OCI-LY1 (cell line): ENCODE data around the gene GSPT1.

Experiments
- H2AFZ ChIP-seq: fragments of 200-600 bp; sonication (generic), shearing (Covaris generic); 2 replicates; pipeline ENCODE4 v1.6.0; 2014; ENCODE audit warnings: antibody characterized with exemption, mild to moderate bottlenecking, low read length
- H3F3A ChIP-seq: fragments of 200-600 bp; sonication (generic), shearing (Covaris generic); 2 replicates; pipeline ENCODE4 v1.6.0; 2014; ENCODE audit warnings: mild to moderate bottlenecking, antibody characterized with exemption, low read length, moderate library complexity; ENCODE audit not compliant: insufficient read depth
- H3K27ac ChIP-seq: fragments of 200-600 bp; sonication (generic); 2 replicates; pipeline ENCODE4 v1.5.1; 2014; ENCODE audit warnings: low read length, mixed run types, mild to moderate bottlenecking, low read depth; ENCODE audit not compliant: poor library complexity, severe bottlenecking
- H3K27me3 ChIP-seq: fragments of 200-600 bp; sonication (generic); 2 replicates; pipeline ENCODE4 v1.6.0; 2014; ENCODE audit warnings: antibody characterized with exemption, mild to moderate bottlenecking, low read length, moderate library complexity; ENCODE audit not compliant: insufficient read depth
- H3K36me3 ChIP-seq: fragments of 200-600 bp; sonication (generic); 2 replicates; pipeline ENCODE4 v1.6.1; 2014; ENCODE audit warnings: mild to moderate bottlenecking, antibody characterized with exemption, low read length, moderate library complexity, mixed read lengths; ENCODE audit not compliant: insufficient read depth
- H3K4me1 ChIP-seq: fragments of 200-600 bp; sonication (generic); 2 replicates; pipeline ENCODE4 v1.5.1; 2014; ENCODE audit warnings: mild to moderate bottlenecking, low read length, moderate library complexity; ENCODE audit not compliant: insufficient read depth, severe bottlenecking
- H3K4me2 ChIP-seq: fragments of 200-600 bp; sonication (generic), shearing (Covaris generic); 2 replicates; pipeline ENCODE4 v1.6.1; 2014; ENCODE audit warnings: low read length
- H3K4me3 ChIP-seq: fragments of 200-600 bp; sonication (generic); 2 replicates; pipeline ENCODE4 v1.5.1; 2014; ENCODE audit warnings: low read length, low read depth, mild to moderate bottlenecking, mixed read lengths; ENCODE audit not compliant: poor library complexity, severe bottlenecking
- H3K79me2 ChIP-seq: fragments of 200-600 bp; shearing (Covaris generic); 2 replicates; pipeline ENCODE4 v1.6.1; 2016; ENCODE audit warnings: mixed run types, low read length, mixed read lengths; ENCODE audit not compliant: insufficient read depth
- H3K9ac ChIP-seq: fragments of 200-600 bp; sonication (generic), shearing (Covaris generic); 2 replicates; pipeline ENCODE4 v1.6.1; 2014; ENCODE audit warnings: mild to moderate bottlenecking, low read length, mixed read lengths
- H3K9me2 ChIP-seq: fragments of 200-600 bp; sonication (generic), shearing (Covaris generic); 2 replicates; pipeline ENCODE4 v1.6.1; 2014; ENCODE audit warnings: low read depth, mild to moderate bottlenecking, low read length, mixed read lengths
- H3K9me3 ChIP-seq: fragments of 200-600 bp; shearing (Covaris generic); 2 replicates; pipeline ENCODE4 v1.6.1; 2014; ENCODE audit warnings: low read length, mixed read lengths
- H4K20me1 ChIP-seq: fragments of 200-600 bp; sonication (generic), shearing (Covaris generic); 2 replicates; pipeline ENCODE4 v1.6.0; 2016; ENCODE audit warnings: mild to moderate bottlenecking, low read length; ENCODE audit not compliant: insufficient read depth
- CTCF ChIP-seq: fragments of 200-600 bp; sonication (generic), shearing (Covaris generic); IDR thresholded peaks from 2 replicates; pipeline ENCODE4 v1.5.1; 2017; ENCODE audit warnings: mild to moderate bottlenecking, antibody characterized with exemption, low read length, moderate library complexity, mixed read lengths
- EZH2 ChIP-seq: fragments of 200-600 bp; sonication (generic), shearing (Covaris generic); IDR thresholded peaks from 2 replicates; pipeline ENCODE4 v1.8.0; 2017; ENCODE audit warnings: borderline replicate concordance, mixed run types, mild to moderate bottlenecking, antibody characterized with exemption, low read length, moderate library complexity, mixed read lengths

Gene GSPT1

DNA sequence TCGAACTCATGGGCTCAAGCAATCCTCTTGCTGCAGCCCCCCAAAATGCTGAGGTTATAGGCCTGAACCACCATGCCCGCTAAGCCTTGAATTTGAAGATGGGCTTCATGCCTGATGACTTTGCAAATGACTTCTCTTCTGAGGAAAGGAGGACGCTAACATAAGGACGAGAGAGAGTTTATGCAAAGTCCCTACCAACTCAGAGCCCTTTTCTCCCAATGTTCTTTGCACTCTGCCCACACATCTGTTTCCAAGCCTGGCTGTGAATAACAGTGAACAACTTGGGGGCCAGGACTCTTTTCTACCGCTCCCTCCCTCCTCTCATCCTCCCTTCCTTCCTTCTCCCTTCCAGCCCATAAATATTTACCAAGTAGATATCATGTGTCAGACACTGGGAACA lies 34.6 kb upstream of the GSPT1 start:
- TF ChIP-seq EZH2 (no peak), CTCF (no peak)
- H3K27ac ChIP-seq = peak overlapping the region; percentile 77
- H3K4me1 ChIP-seq = peaks cover 24% of the 10 kb centered on the region
- H3K4me2 ChIP-seq = peak overlapping the region; percentile 12; the same call in 1 of the 2 replicates
- no peaks in the 10 kb centered on the region for H3K36me3 ChIP-seq
- H3K79me2 ChIP-seq = no peaks in the 10 kb centered on the region
- H3K9me2 ChIP-seq = no peaks in the 10 kb centered on the region
- no peak overlapping the region for H3K4me3 ChIP-seq
- peak overlapping the region; percentile 14; the same call in 1 of the 2 replicates for H3K9ac ChIP-seq
- H4K20me1 ChIP-seq = no peaks in the 10 kb centered on the region
- H3F3A ChIP-seq = no peaks in the 10 kb centered on the region
- H2AFZ ChIP-seq = peak overlapping the region; percentile 15; the same call in 1 of the 2 replicates
- no peaks in the 10 kb centered on the region for H3K27me3 ChIP-seq
- H3K9me3 ChIP-seq = no peaks in the 10 kb centered on the region

- no peaks in the 10 kb centered on the region for H4K20me1 ChIP-seq
- no peaks in the 10 kb centered on the region for H3K9me3 ChIP-seq
- peak overlapping the region; percentile 77 for H3K27ac ChIP-seq
- peak; percentile 81 for TF ChIP-seq CTCF
- TF ChIP-seq EZH2 = no peak
- peaks cover 24% of the 10 kb centered on the region for H3K4me1 ChIP-seq
- H2AFZ ChIP-seq = no peak overlapping the region
- no peak overlapping the region for H3K4me3 ChIP-seq
- no peaks in the 10 kb centered on the region for H3F3A ChIP-seq
- no peak overlapping the region for H3K9ac ChIP-seq
- no peaks in the 10 kb centered on the region for H3K36me3 ChIP-seq
- no peaks in the 10 kb centered on the region for H3K9me2 ChIP-seq
- no peak overlapping the region for H3K4me2 ChIP-seq
- H3K27me3 ChIP-seq = no peaks in the 10 kb centered on the region
- H3K79me2 ChIP-seq = no peaks in the 10 kb centered on the region
Measured at GRCh38 chr16:11949527-11949926, 33.8 kb upstream of the GSPT1 start.

DNA sequence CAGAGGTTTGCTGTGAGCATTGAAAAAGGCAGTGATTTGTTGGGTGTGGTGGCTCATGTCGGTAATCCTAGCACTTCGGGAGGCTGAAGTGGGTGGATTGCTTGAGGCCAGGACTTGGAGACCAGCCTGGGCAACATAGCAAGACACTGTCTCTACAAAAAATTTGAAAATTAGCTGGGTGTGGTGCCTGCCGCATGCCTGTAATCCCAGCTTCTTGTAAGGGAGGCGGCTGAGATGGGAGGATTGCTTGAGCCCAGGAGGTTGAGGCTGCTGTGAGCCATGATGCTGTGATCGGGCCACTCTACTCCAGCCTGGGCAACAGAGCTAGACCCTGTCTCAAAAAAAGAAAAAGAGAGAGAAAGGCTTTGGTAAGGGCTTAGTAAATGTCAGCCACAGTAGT lies 33.1 kb upstream of the GSPT1 start:
- Histone ChIP-seq H3K79me2 (no peaks in the 10 kb centered on the region), H3K9me2 (no peaks in the 10 kb centered on the region), H3K9ac (no peak overlapping the region), H3K9me3 (no peaks in the 10 kb centered on the region), H4K20me1 (no peaks in the 10 kb centered on the region), H3F3A (no peaks in the 10 kb centered on the region), H2AFZ (no peak overlapping the region), H3K27ac (no peak overlapping the region), H3K27me3 (no peaks in the 10 kb centered on the region), H3K4me1 (peaks cover 24% of the 10 kb centered on the region), H3K4me2 (no peak overlapping the region), H3K36me3 (no peaks in the 10 kb centered on the region), H3K4me3 (no peak overlapping the region)
- no peak for TF ChIP-seq CTCF
